ENCODE data around the gene SMYD1. TPM values are rescaled to one million over a fixed set of nuclear protein-coding genes. Genes with fewer than 3 reads are reported as not detected.

Gene SMYD1
- polyA plus RNA-seq, 3 donors = 0.06 to 0.11 TPM; not detected in 1

DNA sequence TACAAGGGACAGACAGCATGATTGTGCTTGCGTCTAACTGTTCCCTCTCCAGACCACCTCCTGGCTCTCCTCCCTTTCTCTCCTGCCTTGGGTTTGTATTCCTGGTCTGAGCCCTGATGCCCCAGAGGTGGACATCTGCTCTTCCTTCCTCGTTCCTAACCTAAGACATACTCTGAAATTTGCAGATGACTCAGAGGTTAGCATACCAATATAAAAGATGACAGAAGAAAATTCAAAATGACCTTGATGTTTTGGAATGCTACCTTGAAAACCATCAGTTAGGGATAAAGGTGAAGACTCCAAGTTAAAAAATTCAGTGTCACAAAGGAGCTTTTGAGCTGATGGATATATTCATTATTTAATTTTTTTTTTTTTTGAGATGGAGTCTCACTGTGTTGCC is 12.9 kb downstream of the SMYD1 start:
- no peak overlapping the region for H3K27ac ChIP-seq (ENCODE audit: low read depth, low read length)
- WGBS, 3 donors = 76 to 86% (median 85%) methylated on average over 2 of the region's 2 CpGs

DNA sequence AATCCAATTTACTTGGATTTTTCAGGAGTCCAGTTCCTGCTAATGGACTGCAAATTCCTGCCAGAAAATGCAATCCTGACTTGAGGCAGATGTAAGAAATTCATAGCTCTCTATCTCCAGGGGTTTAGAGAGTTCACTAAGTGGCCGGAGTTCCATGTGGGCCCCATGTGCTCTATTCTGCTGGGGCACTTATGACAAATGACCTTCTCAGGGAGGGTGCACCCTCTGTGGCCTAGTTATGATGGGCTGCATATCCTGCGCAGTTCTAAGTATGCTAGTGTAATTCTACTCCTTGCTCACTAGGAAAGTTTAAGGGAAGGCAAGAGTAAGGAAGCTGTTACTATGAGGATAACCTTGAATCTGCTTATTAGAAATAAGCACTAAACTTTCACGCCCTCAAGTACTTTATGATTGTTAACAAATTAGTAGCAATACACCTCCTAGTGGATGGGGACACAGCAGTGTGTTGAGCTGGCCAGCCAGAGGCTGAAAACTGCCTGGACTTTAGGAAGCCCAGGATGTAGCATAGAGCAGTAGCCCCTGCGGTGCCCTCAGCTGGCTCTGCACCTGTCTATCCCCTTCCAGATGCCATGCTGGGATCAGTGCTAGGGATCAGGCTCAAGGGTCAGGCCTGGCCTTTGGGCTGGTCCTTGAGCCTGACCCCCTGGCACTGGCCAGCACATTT is 14.4 kb downstream of the SMYD1 start:
- no peak overlapping the region for H3K27ac ChIP-seq (ENCODE audit: low read depth, low read length)
- WGBS, 3 donors = 75 to 82% (median 82%) methylated on average over 4 of the region's 4 CpGs

DNA sequence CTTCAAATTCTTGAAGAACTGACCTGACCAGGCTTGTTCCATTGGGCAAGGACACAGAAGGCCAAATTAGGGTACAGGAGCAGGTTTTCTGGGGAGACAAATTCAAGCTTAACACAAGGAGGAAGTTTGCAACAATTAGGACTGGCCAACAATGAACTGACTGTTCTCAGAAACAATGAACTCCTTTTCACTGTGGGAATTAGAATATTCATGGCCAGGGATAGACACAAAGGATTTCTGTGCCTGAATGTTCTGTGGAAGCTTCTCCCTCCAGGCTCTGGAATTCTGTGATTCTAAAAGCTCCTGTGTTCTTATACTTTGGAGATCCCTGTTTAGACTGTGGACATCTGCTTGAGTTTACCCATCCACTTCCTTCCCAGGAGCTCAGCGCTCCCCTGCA is 15.2 kb downstream of the SMYD1 start:
- H3K27ac ChIP-seq (ENCODE audit: low read depth, low read length) = no peak overlapping the region
- 82 to 89% (median 87%) methylated on average over 1 of the region's 1 CpG for WGBS, 3 donors

DNA sequence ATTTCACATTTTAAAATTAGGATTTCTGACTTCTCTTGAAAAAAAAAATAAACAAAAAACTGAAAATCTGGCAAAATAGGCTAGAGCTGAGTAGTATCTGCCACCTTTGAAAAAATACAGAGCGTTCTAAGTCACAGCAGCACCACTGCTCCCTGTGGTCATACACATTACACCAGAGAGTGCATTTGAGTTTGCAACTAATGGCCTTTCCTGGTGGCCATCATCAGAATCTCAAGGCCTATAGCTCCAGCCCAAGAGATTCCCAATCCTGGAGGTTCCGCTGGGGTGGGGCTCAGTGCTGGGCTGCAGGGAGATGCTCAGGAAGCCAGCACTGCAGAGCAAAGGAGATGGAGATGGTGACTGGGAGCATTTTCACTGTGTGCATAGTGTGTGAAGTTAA is 17.5 kb downstream of the SMYD1 start:
- 94 to 97% (median 96%) methylated on average over 2 of the region's 2 CpGs for WGBS, 3 donors
- no peak overlapping the region for H3K27ac ChIP-seq (ENCODE audit: low read depth, low read length)

DNA sequence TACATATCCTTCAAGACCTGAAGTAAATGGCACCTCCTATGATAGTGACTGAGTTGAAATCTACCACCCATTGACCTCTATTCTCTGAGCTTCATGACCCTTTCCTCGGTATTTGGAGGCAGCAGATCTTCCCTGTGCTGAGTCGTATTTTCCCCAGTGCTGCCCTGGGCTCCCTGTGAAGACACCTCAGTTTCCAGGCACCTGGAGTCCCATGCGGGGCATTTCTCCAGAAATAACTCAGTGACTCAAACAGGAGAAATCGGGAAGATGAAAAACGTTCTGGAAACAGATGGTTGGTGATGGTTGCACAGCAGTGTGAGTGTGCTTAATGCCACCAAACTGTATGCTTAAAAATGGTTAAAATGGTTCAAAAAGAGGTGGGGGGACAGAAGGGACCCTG is 18.0 kb downstream of the SMYD1 start:
- 78 to 89% (median 87%) methylated on average over 5 of the region's 5 CpGs for WGBS, 3 donors
- no peak overlapping the region for H3K27ac ChIP-seq (ENCODE audit: low read depth, low read length)

DNA sequence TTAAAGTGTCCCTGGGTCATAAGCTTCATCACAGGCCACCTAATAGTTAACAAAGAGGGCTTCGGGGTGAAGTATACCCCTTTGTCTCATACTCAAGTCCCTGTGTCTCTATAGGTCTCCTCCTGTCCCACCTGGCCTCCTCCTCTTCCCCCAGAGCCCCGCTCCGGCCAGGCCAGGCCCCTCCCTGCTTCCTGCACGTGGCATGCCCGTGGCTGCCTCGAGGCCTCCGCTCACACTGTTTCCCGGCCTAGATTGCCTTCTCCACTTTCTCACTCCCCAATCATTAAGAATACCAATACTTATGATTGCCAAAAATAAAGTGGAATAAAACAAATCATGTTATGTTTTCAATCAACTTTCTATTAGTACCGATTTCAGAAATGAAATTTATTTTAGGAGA is 18.8 kb downstream of the SMYD1 start:
- WGBS, 3 donors = 83 to 87% (median 86%) methylated on average over 7 to 9 of the region's 9 CpGs
- no peak overlapping the region for H3K27ac ChIP-seq (ENCODE audit: low read depth, low read length)

DNA sequence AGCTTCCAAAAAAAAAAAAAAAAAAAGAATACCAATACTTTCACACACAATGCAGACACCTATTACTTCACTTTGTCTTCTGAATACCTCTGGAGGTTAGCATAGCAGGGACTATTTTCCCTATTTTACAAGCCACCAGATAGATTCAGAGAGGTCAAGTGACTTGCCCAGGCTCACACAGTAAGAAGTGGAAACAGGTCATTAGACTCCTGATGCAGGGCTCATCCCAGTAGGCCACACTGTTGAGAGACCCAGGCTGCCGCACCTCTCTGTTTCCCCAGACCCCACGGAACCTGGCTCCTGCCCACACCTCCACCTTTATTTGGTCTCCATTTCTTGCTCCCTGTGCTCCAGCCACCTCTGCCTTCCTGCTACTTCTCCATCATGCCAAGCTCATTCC is 19.4 kb downstream of the SMYD1 start:
- 93 to 94% (median 93%) methylated on average over 2 of the region's 2 CpGs for WGBS, 3 donors
- H3K27ac ChIP-seq (ENCODE audit: low read depth, low read length) = no peak overlapping the region

DNA sequence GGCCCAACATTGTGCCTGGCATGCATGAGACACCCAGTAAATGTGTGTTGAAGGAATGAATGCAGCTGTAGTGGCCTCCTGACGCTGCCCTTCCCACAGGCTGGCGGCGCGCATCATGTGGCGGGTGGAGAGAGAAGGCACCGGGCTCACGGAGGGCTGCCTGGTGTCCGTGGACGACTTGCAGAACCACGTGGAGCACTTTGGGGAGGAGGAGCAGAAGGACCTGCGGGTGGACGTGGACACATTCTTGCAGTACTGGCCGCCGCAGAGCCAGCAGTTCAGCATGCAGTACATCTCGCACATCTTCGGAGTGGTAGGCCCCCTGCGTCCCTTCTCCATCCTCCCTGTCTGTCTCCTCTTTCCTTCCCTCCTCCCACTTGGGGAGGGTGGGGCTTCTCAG is 20.1 kb downstream of the SMYD1 start:
- WGBS, 3 donors = 88 to 93% (median 92%) methylated on average over 17 of the region's 17 CpGs

DNA sequence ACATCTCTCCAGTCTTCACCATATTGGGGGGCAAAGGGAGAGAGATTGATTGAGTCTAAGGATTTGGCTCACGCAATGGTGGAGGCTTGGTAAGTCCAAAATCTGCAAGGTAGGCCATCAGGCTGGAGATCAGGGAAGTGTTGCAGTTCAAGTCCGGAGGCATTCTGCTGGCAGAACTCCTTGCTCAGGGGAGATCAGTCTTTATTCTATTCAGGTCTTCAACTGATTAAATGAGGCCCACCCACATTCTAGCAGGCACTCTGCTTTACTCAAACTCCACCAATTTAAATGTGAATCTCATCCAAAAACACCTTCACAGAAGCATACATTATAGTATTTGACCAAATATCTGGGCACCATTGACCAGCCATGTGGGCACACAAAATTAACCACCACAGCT is 21.4 kb downstream of the SMYD1 start:
- H3K27ac ChIP-seq (ENCODE audit: low read depth, low read length) = no peak overlapping the region
- WGBS, 3 donors = 92 to 100% (median 98%) methylated on average over 2 of the region's 2 CpGs

More for the DNA sequence above, 20.1 kb downstream of the SMYD1 start:
- no peak overlapping the region for H3K27ac ChIP-seq (ENCODE audit: low read depth, low read length)

DNA sequence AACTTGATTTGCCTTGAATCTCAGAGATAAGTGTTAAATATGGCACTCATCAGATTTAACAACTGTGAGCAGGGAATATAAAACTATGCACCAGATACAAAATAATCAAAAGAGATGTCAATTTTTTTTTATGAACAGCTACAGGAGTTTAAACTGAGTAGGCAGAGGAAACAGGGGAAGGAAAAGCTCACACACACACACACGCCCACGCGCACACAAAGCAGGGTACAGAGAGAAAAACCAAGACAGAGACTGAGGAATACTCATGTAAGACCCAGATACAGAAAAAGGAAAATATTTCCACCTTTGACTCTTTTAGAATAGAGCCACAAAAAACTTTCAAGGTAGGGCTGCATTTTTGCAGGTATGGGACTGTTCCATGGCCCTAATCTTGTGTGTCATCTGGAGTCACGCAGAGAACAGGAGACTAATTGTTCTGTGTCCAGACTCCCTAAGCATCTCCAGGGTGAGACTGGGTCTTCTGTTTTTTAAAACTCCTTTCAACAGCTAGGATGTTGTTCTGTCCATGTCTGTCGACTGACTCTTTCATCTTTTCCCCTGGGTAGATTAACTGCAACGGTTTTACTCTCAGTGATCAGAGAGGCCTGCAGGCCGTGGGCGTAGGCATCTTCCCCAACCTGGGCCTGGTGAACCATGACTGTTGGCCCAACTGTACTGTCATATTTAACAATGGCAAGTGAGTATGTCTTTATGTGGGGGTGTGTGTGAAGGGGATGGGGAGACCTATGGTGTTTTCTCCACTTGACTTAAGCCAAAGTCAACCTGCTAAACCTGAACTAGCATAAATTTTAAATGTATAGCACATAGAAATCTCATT is 23.0 kb downstream of the SMYD1 start:
- WGBS, 3 donors = 66 to 77% (median 73%) methylated on average over 8 of the region's 8 CpGs
- H3K27ac ChIP-seq (ENCODE audit: low read depth, low read length) = no peak overlapping the region

DNA sequence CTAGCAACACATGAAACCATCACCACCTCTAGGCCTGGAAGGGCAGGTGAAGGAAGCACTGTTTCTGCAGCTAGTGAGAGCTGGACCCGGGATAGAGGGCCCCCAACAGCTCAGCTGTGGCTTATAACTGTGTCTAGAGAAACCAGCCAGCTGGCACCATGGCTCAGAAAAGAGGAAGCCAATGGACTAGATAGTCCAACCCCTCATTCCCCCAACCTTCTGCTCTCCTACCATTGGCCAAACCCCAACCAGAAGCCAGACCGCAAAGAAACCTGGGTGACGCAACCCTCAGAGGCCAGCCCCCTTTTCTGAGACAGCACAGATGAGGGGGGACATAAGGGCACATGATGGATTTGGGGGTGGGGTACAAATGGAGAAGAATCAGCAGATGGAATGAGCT is 24.3 kb downstream of the SMYD1 start:
- WGBS, 3 donors = 33 to 89% (median 60%) methylated on average over 3 of the region's 3 CpGs
- H3K27ac ChIP-seq (ENCODE audit: low read depth, low read length) = no peak overlapping the region

DNA sequence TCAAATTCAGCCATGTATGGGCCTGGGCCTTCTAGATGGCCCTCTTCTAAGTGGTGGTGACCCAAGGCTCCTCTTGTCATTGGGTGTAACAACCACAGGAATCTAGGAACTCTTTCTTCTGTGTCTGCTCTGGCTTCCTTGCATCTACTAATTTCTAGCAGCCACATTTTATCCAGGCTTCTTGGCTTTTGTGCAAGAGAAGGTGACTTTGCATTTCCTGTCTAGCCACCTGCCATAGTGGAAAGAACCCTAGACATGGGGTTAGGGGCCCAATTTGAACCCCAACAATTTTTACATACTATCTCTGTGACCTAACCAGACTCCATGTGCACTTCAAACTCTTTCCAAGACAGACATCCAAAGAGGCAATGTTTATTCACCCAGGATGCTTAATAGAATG is 25.1 kb downstream of the SMYD1 start:
- H3K27ac ChIP-seq (ENCODE audit: low read depth, low read length) = no peak overlapping the region

DNA sequence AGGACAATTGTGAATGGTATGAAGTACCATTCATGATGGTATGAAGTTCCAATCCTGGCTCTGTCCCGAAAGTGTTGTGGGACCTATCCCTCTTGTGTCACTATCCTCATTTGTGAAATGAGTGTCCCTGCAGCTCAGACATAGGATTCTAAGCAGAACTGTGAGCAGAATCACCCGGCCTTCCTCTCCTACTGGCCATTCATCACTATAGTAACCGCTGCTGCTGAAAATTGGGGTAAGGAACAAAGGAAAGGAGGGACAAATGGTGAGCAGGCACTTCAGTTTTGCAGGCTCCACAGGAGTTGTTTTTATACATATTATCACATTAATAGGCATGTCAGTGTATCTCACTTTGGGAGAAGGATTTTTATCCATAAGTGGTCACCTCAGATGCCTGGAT is 27.4 kb downstream of the SMYD1 start:
- no peak overlapping the region for H3K27ac ChIP-seq (ENCODE audit: low read depth, low read length)
- 76 to 88% (median 84%) methylated on average over 3 of the region's 3 CpGs for WGBS, 3 donors

DNA sequence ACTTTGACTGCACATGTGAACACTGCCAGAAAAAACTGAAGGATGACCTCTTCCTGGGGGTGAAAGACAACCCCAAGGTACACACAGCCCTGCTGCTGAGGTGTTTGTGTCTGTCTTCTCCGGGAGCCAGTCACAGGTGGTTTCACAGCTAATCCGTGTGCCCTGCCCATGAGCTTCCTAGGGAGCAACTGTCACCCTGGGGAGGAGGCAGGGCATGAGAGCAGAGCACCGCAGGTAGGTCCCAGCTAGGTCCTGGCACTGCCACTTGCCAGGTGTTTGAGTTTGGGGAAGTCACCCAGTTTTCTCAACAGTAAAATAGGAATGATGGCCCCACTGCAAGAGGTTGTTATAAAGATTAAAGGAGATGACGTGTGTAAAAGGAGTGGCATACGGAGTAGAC is 29.1 kb downstream of the SMYD1 start:
- 70 to 87% (median 76%) methylated on average over 5 of the region's 5 CpGs for WGBS, 3 donors
- H3K27ac ChIP-seq (ENCODE audit: low read depth, low read length) = no peak overlapping the region

DNA sequence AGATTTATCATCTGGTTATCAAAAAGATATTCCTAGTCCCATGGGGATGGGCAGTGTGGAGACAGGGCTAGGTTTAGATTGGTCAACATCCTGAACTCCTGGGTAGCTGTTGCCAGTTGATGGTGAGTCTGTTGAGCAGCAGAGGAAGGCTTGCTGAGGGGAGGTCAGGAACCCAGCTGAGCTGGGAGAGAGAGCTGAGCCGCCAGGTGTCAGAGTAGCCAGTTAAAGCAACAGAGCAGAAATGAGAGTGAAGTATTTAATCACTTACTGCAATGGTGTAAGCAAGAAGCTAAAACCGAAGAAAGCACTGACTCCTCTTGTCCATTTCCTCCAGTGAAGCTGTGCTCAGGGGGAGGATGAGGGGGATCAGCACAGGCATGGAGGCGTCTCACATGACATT is 29.6 kb downstream of the SMYD1 start:
- 72 to 78% (median 76%) methylated on average over 3 of the region's 3 CpGs for WGBS, 3 donors
- no peak overlapping the region for H3K27ac ChIP-seq (ENCODE audit: low read depth, low read length)

DNA sequence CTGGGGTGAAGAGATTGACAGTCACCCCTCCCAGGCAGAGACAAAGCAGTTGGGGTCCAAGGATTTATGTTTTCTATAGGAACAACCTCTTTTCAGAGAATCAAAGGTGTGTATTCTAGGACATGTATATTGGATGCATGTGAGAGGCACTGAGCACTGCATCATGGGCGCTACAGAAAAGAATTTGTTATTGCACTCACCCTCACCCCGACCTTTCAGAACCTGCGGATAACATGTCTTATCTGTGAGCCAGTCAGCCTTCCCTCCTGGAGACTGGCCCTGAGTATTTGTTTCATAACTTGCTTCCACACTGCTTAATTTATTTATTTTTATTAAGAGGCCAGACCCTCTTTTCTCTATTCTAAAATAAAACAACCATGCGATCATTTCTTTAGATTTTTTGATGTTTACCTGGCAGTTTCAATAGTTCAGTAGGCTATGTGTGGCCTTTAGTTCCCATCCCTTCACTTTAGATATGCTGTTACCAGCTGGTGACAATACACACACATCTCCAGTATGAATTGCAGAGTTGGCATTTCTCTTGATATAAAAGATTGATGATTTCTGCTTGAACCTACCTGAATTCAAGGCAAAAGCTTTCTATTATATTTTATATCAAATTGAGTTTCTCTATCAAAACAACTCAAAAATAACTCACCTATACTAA is 30.4 kb downstream of the SMYD1 start:
- H3K27ac ChIP-seq (ENCODE audit: low read depth, low read length) = no peak overlapping the region
- 49 to 87% (median 79%) methylated on average over 4 of the region's 4 CpGs for WGBS, 3 donors

DNA sequence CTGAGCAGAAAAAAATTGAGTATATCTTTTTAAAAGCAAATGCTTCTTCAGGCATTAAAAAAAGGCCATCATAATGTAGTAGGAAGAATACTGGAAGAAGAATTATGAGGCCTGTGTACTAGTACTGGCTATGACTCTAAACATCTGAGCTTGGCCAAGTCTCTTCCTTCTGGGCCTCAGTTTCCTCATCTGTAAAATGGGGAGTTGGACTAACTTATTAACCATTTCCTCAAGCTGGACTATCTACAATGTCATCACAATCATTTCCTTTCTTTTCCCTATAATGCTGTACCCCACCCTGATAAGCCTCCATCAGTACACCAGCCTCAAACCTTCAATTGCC is 30.9 kb downstream of the SMYD1 start:
- no peak overlapping the region for H3K27ac ChIP-seq (ENCODE audit: low read depth, low read length)

DNA sequence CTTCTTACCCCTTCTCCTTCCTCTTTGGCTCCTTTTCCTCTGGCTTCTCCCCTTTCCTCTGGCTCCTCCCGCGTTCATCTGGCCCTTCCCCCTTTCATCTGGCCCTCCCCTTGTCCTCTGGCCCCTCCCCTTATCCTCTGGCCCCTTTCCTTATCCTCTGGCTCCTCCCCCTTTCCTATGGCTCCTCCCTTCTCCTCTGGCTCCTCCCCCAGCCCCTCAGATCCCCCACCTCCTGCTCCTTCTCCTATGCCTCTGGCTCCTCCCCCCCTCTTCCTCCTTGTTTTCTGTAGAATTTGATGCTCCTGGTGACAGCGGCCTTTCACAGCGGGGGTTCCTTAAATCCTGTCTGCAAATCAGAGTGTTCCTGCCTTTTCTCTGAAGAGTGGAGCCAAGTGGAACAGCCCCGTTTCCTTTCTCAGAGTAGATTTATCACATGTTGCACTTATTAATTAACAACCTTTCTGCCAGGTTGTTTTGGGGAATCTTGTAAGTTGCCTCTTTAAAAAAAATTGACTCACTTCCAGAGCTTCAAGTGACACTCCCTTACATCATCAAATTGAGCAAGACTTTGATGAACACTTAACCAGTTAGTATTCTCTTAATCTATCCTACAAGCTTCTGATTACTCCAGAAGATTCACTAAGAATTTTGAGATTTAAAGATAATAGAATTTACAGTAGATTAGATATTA is 32.3 kb downstream of the SMYD1 start:
- no peak overlapping the region for H3K27ac ChIP-seq (ENCODE audit: low read depth, low read length)
- 27 to 48% (median 47%) methylated on average over 5 of the region's 5 CpGs for WGBS, 3 donors

DNA sequence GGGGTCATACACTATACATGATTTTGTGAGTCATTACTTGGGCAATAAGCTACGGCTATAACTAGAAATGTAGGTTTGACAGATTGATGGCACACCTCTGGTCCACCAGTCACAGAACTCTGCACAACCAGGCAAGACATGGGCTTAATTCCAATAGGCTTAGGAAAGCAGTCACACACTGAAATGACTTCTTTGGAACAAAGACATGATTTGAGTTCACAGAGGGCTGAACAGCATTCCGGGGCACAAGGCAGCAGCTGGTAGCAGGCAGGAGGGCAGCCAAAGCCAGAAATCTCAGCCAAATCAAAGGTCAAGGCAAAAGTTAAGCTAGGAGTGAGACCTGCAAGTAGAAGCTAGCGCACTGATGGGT is 32.8 kb downstream of the SMYD1 start:
- WGBS, 3 donors = 65 to 81% (median 80%) methylated on average over 3 of the region's 3 CpGs
- no peak overlapping the region for H3K27ac ChIP-seq (ENCODE audit: low read depth, low read length)

Measured in adipose tissue (tissue), 3 donors.